ENCODE data around the gene SLBP.
"Not testable (repeated sequence)": the region's sequence is repeated elsewhere in the genome, so short reads cannot be mapped to it uniquely, and the experiment has no call there.

The SLBP gene

DNA sequence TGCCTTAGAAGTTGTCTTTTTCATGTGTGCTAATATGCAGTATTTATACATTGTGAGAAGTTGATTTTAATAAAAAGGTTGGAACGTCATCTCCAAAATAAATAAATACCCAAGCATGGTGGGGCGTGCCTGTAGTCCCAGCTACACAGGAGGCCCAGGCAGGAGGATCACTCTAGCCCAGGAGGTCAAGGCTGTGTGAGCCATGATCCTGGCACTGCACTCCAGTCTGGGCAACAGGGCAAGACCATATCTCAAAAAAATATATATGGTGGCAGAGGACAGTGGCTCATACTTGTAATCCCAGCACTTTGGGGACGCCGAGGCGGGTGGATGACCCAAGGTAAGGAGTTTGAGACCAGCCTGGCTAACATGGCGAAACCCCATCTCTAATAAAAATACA is 6.4 kb downstream of the SLBP start:
- no peak for FAIRE-seq

DNA sequence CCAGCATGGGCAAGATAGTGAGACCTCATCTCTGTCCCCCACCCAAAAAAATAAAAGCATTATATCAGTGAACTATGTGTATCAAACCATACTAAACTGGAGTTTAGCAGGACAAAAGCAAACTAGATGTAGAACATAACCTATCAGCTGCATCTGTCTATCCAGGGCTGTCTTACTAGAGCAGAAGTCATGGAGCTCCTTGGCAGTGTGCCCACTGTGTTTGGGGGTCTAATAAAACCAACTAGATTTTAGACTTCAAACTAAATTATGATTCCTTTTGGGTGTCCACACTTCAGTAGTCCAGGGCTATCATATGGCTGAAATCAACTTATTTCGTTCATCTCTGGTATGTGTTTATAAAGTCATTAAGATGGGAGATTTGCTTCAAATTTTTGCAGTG is 8.3 kb downstream of the SLBP start:
- no peak for FAIRE-seq

- not testable (repeated sequence) for FAIRE-seq
These were observed 10.4 kb downstream of the SLBP start for GRCh38 chr4:1701671-1702070.

- FAIRE-seq: no peak
These were observed 16.2 kb downstream of the SLBP start for GRCh38 chr4:1695913-1696312.

DNA sequence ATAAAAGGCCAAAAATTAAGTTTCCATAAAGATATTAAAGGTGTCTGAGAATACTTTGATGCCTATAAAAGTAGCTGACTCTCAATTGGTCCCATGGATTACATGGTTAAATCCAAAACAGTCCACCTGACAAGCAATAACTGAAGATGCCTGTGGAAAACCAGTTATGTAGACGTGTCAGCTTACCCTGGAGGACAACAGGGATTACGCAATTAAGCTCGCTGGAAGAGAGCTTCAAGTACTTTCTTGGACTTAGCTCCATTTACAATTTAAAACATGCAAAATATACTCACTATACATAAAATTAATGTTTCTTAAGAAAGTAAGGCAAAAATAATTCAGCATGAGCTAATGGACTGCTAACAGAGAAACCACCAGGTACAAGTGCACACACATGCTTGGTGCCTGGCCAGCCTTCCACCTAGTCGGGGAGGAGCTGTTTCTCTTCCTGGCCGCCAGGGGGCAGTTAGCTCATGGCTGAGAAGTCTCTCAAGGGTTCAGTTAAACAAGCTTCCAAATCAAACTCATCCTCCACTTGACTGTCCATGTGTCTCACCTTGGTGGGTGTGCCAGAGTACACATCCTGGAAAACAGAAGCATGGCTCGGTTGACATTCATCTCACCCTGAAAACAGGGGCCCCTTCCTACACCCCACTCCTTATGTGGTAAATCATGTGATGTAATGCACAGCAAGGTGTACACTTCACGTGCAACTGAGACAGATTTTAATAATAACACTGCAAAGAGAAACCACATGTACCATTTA is 18.8 kb downstream of the SLBP start:
- no peak for FAIRE-seq

- no peak for FAIRE-seq
These were observed 20.3 kb downstream of the SLBP start for GRCh38 chr4:1691737-1692373.

DNA sequence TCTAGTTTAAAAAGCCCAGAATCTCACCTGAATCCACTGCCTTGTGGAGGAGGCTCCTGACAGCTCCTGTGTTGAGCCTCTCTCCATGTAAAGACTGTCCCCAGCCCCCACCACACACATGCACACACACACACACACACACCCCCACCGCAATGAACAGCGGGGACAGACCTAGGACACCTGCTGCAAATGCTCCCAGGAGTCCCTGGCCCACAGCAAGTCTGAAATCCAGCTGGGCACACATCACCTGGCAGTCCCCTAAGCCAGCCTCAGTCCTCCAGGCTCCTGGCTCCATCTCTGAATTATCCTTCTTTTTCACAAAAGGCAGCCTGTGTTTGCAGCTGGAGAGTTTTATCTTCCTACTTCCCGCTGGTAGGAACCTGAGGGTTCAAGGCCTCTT is 21.4 kb downstream of the SLBP start:
- FAIRE-seq: no peak

DNA sequence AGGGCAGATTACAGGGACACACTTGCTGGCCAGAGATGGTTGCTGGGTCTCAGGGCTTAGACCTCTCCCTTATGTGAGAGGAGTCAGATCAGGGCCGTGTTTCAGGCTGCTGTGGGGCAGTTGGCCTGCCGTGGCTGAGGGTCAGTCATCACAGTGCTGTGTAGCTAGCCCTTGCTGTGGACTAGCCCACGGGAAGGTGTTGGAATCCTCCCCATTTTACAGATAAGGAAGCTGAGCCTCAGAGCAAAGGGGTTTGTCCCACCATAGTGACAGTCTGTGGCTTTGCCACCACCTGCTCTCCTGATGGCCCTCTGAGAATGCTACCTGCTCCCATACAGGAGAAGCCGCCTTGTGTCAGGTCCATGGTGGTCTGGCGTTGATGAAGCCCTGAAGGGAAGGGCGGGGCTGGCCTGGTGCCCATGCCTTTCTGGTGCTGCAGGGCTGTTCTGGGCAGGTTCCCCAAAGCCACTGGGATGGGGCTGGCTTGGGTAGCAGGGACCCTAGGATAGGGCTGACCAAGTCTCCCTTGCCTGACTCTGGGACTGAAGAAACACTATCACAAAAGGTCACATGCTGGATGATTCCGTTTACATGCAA is 25.6 kb downstream of the SLBP start:
- FAIRE-seq: no peak

DNA sequence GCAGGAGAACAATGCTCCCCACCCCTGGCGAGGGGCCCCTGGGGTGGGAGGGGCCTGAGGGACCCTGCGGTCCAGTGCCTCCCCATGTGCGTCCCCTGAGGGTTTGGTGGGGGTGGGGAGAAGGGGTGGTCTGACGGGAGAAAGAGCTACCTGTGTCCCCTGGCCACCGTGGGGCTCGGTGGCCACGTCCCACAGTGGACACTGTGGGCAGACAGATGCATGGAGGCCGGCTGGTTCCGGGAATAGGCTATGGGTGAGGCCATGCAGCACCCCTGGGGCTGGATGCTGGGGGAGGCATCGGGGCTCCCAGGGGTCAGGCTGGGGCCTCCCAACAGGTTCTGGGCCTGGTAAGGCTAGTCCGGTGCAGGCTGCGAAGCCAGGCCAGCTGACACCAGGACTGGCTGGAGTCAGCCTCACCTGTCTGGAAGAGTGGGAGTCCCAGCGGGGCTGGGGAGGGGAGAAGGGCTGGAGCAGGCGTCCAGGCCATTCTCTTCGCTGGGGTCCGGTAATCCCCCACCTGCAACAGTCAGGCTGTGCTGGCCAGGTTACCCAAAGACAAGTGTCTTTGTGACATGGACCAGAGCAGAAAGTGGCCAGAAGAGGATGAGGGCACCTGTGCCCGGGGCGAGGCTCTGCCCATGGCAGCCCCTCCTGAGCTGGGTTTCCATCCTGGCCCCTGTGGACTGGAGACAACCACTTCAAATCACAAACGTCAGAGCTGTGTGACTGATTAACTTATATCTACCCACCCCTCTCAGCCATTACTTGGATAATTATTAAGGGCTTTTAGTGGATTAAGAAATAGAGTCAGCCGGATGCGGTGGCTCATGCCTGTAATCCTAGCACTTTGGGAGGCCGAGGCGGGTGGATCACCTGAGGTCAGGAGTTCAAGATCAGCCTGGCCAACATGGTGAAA is 26.6 kb downstream of the SLBP start:
- FAIRE-seq: no peak

GRCh38 chr4:1684506-1685234 is 27.4 kb downstream of the SLBP start:
- FAIRE-seq: no peak

DNA sequence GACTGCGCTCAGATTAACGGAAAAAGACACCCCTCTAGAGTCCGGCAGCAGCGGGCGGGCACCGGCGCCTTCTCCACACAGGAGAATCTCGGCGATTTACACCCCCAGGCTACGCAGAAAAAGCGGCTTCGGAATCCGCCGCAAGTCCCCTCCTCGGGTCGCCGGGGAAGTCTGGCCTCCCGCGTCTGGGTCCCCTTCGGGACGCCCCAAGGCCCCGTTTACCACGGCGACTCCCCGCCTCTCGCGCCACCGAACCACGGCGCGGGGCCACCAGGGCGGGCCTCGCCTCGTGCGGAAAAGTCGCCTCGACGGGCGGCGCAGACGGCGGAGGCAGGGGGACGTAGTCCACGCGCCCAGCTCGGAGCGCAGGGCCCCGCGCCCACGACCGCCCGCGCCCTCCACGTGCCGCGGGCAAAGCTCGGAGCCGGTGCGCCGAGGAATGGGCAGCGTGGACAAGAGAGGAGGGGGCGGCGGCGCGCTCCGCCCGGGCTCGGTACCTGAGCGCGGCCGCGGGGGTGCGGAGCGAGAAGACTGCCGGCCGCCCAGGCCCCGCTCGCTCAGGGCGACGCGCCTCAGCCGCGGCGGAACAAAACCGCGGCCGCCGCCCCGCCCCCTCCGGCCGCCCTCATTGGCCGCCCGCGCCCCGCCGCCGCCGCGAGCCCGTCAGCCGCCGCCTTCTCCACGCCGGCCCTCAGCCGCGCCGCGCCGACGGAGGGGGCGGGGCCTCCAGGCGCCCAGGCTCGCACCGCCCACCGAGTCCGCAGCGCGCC is 28.2 kb downstream of the SLBP start, which contains the start of gene FAM53A:
TSS of gene FAM53A (minus strand) at position 578 of the 770 bp plus-strand sequence. CDS start 15,572 bp downstream, outside the sequence.
- no peak for FAIRE-seq

- FAIRE-seq: no peak
These were observed 28.8 kb downstream of the SLBP start for GRCh38 chr4:1683261-1683735.

- FAIRE-seq: no peak
These were observed 29.3 kb downstream of the SLBP start for GRCh38 chr4:1682860-1683259.

- FAIRE-seq: no peak
These were observed 33.9 kb downstream of the SLBP start for GRCh38 chr4:1678244-1678643.

GRCh38 chr4:1676605-1677525 is 35.3 kb downstream of the SLBP start:
- FAIRE-seq: no peak

DNA sequence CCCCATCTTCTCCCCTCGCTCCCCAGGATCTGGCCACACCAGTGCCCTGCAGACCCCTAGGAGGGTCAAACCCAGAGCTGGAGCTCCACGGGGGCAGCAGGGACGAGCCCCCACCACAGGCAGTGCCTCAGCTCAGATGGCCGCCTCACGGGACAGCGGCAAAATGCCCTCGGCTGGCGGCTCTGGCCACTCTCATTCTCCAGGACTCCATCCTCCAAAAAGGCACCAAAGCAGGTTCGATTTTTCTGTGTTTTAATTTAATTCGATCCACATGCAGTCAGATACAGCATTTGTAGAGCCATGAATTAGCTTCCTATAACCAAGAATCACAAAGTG is 36.3 kb downstream of the SLBP start:
- no peak for FAIRE-seq

DNA sequence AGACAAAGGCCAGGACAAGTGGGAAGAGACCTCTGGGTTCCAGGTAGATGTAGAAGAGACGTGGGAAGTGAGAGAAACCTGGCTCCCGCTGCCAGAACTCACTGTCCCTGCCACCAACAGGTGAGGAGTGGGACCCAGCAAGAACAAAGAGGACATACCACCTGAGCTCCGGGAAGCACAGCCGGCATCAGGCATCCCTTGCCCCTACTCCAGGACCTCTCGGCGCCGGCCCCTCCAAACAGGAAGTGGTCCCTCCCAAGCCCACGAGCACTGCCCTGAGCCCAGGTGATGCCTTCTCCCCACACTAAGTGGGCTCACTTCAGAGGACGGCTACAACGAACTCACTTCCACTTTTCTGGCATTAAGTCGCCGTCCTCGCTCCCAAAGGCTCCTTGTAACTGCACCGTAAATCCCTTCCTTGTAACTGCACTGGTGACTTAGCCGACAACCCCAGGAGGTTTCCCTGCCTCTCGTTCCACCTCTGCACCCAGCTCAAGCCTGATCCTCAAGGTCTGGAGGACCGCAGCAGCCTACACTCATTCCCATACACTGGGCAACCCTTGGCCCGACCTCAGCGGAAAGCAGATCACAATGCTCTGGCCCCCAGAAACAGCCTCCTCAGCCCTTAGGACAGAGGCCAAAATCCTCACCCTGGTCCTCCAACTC is 36.9 kb downstream of the SLBP start:
- no peak for FAIRE-seq

DNA sequence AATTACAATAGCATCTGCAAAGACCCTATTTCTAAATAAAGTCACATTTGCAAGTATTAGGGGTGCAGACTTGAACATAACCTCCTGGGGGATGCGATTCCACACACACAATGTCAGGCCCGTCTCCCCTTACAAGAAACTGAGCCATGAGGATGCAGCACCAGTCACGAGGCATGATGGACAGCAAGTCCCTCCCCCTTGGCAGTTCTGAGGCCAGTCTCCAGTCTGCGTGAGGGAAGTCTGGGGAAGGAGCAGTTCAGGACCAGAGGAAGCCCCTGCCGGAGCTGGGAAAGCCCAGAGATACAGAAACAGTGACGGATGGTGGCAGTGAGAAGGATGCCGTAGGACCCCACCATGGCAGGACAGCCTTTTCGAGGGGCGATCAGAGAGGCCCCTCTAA is 37.4 kb downstream of the SLBP start:
- FAIRE-seq: no peak

GRCh38 chr4:1673671-1674070 is 38.4 kb downstream of the SLBP start:
- FAIRE-seq: no peak

- FAIRE-seq: not testable (repeated sequence)
These were observed 41.1 kb downstream of the SLBP start for GRCh38 chr4:1671011-1671410.
